ENCODE measurements around the gene CSPG5. TPM values are rescaled to one million over a fixed set of nuclear protein-coding genes. Genes with fewer than 3 reads are reported as not detected.

Gene CSPG5
- total RNA-seq, 4 donors from 2014 or later: 0.47 to 4.7 (median 1.2) TPM

DNA sequence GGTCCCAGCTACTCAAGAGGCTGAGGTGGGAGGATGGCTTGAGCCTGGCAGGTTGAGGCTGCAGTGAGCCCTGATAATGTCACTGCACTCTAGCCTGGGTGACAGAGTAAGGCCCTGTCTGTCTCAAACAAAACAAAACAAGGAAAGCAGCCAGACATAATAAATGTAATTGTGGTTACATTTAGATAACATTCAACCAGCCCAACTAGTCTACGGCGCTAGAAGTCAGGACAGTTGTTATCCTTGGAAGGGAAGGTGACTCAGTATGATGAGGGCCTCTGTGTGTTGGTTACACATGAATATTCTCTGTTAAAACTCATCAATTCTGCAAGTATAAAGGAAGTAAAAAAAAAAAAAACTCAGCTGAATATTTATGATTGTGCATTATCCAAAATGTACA, 27.0 kb upstream of the CSPG5 start:
- DNase-seq (ENCODE audit: low spot score) (no peak), ATAC-seq (ENCODE audit: low FRiP score) (no peak)
- TF ChIP-seq, protein P1, sequence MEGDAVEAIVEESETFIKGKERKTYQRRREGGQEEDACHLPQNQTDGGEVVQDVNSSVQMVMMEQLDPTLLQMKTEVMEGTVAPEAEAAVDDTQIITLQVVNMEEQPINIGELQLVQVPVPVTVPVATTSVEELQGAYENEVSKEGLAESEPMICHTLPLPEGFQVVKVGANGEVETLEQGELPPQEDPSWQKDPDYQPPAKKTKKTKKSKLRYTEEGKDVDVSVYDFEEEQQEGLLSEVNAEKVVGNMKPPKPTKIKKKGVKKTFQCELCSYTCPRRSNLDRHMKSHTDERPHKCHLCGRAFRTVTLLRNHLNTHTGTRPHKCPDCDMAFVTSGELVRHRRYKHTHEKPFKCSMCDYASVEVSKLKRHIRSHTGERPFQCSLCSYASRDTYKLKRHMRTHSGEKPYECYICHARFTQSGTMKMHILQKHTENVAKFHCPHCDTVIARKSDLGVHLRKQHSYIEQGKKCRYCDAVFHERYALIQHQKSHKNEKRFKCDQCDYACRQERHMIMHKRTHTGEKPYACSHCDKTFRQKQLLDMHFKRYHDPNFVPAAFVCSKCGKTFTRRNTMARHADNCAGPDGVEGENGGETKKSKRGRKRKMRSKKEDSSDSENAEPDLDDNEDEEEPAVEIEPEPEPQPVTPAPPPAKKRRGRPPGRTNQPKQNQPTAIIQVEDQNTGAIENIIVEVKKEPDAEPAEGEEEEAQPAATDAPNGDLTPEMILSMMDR (IDR thresholded peaks at IDR 0.05): no peak

DNA sequence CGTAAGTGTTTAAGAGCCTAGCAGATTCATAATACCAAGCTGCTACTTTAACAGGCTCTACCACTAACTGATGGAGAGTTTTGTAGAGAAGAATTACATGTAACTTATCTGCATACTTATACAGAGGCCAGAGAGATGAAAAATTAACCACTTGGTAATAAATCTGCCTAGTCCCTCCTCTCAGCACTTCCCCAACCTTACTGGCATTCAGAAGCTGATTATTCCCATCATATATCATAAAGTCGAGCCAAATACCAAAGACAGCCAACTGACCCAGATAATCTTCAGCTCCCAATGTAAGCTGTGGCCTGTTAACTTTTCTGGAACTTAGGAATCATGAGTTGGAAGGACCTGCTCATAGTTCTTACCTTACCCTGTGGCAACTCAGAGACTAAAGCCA, 25.5 kb upstream of the CSPG5 start:
- DNase-seq (ENCODE audit: low spot score): no peak

DNA sequence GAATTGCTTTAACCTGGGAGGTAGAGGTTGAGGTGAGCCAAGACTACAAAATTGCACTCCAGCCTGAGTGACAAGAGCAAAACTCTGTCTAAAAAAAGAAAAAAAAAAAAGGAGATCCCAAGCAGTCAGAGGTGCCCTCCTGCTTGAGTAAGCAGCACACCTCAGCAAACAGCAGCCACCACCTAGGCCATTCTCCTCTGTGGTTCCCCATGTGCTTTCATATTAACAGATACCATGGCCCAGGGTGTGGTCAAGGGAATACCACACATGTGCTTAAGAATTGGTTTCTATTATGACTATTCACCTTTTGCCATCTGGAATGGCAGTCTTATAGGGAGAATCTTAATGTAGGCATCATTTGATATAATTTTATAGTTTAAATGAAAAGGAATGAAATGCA, 24.7 kb upstream of the CSPG5 start:
- ATAC-seq (ENCODE audit: low FRiP score) (no peak), DNase-seq (ENCODE audit: low spot score) (no peak)
- TF ChIP-seq, protein P1 (IDR thresholded peaks at IDR 0.05): no peak

More for the DNA sequence above, 25.5 kb upstream of the CSPG5 start:
- TF ChIP-seq, protein P1 (IDR thresholded peaks at IDR 0.05): no peak
- no peak for ATAC-seq (ENCODE audit: low FRiP score)

DNA sequence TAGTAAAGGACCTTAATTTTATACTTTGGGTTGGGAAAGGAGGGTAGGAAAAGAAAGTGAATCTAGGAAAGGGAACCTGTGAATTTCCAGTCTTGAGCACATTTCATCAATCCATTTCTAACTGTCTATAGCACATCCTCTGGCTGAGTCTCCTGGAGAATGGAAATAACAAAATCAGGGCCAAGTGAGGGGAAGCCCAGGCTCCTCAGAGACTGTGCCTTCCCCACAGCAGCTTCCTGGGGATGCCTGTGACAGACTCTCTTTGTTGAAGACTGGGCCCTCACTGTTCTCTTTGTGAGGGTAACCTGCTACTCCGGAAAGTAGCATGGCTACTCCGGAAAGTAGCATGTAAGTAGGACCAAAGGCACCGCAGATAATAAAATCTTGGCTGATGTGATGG, 22.6 kb upstream of the CSPG5 start:
- DNase-seq (ENCODE audit: low spot score) (no peak), ATAC-seq (ENCODE audit: low FRiP score) (no peak)
- TF ChIP-seq, protein P1 (IDR thresholded peaks at IDR 0.05): no peak

DNA sequence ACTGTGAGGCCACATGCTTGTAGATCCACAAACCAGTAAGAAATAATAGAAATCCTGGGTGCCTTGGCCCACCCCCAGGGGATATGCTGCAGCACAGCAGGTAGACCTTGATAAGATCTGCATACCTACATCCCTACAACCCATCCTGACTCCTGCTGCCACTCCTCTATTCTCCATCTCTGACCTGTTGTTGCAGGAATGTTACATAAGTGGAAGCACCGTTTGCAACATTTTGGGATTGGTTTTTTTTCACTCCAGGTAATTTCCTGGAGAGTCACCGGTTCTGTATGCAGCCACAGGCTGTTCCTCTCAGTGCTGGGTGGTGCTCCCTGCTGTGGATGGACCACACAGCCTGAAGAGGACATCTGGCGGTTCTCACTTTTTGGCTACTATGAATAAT, 16.1 kb upstream of the CSPG5 start:
- TF ChIP-seq, protein P1 (IDR thresholded peaks at IDR 0.05): no peak
- ATAC-seq (ENCODE audit: low FRiP score) (no peak), DNase-seq (ENCODE audit: low spot score) (no peak)

DNA sequence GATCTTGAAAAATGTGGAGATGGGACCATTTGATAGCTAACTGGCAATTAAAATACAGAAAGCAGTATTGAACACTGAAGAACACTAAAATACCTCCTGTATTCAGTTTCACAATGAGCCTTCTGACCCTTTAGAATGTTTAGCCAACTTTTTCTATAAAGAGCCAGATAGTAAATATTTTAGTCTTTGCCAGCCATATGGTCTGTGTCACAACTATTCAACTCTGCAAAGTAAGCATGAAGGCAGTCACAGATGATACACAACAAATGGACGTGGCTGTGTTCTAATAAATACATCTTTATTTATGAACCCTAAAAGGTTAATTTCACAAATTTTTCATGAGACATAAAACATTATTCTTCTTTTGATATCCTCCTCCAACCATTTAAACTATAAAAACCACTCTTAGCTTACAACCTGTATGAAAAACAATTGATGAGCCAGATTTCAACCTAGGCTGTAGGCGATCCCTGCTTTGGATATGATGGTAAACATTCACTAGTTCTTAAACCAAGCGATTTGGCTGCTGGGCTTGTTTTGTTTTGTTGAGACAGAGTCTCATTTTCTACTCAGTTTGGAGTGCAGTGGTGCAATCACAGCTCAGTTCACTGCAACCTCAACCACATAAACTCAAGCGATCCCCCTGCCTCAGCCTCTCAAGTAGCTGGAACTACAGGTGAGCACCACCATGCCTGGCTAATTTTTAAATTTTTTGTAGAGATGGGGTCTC, 13.6 kb upstream of the CSPG5 start:
- ATAC-seq (ENCODE audit: low FRiP score) (no peak), DNase-seq (ENCODE audit: low spot score) (no peak)
- TF ChIP-seq, protein P1 (IDR thresholded peaks at IDR 0.05): no peak

DNA sequence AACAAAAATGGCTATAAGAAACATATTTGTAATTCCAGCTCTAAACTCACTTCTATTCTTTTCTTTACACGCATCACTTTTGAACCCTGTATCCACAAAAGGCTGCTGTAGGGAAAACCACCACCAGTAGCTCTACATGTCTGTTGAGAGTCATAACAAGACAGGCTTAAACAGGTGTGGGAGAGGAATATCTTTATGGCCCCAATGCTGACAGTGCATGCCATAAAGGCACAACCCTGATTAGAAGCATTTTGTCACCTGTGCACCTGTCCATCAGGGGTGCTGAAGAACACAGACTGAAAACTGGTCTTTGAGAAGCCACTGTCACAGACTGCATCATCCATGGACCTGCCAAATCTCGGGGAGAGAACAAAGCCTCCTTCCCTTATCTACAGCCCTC, 11.6 kb upstream of the CSPG5 start:
- TF ChIP-seq, protein P1 (IDR thresholded peaks at IDR 0.05): no peak
- DNase-seq (ENCODE audit: low spot score) (no peak), ATAC-seq (ENCODE audit: low FRiP score) (no peak)

All from omental fat pad (tissue), 4 donors.